Gastroesophageal sphincter (tissue), 4 donors: ENCODE data around the gene SLC6A12. TPM values are rescaled to one million over a fixed set of nuclear protein-coding genes. Genes with fewer than 3 reads are reported as not detected.

Experiments
- ATAC-seq: fragments of 150-250 bp; one replicate; pipeline ENCODE4 v1.9.1; 2016; ENCODE audit warnings: mild to moderate bottlenecking, moderate library complexity
- H3K27ac ChIP-seq, 4 donors: fragments of 200-600 bp; sonication (generic) in 3 of 4; 1 replicate in 3 of 4; 2 replicates in 1 of 4; pipeline ENCODE4 v1.5.1; 2016 to 2019
- H3K27me3 ChIP-seq: fragments of 200-600 bp; sonication (generic); one replicate; pipeline ENCODE4 v1.5.1; 2019
- H3K36me3 ChIP-seq, 2 donors: fragments of 200-600 bp; sonication (generic); one replicate each; pipeline ENCODE4 v1.5.1; 2019; ENCODE audit warnings: control low read depth in 1 of 2
- H3K4me1 ChIP-seq, 3 donors: fragments of 200-600 bp; sonication (generic); 1 replicate in 2 of 3; 2 replicates in 1 of 3; pipeline ENCODE4 v1.5.1; 2016 to 2019; ENCODE audit warnings: control low read depth in 2 of 3
- H3K4me3 ChIP-seq, 2 donors: fragments of 200-600 bp; sonication (generic); one replicate each; pipeline ENCODE4 v1.5.1; 2019; ENCODE audit warnings: mild to moderate bottlenecking in 1 of 2, moderate library complexity in 1 of 2
- H3K9me3 ChIP-seq, 3 donors: fragments of 200-600 bp; sonication (generic); one replicate each; pipeline ENCODE4 v1.5.1; 2017 to 2019; ENCODE audit warnings: control low read depth in 2 of 3
- EP300 ChIP-seq: sonication (generic); formaldehyde crosslinking; IDR thresholded peaks from one replicate; pipeline ENCODE4 v1.6.1; 2017; ENCODE audit warnings: antibody characterized with exemption, mild to moderate bottlenecking
- POLR2A ChIP-seq, 2 donors: fragments of 450-650 bp; IDR thresholded peaks; one replicate each; pipeline ENCODE4 v1.6.1; 2017; ENCODE audit warnings: antibody characterized with exemption in 2 of 2, mild to moderate bottlenecking in 2 of 2, moderate library complexity in 1 of 2
- POLR2AphosphoS5 ChIP-seq: sonication (generic); formaldehyde crosslinking; IDR thresholded peaks from one replicate; pipeline ENCODE4 v1.6.1; 2017; ENCODE audit warnings: antibody characterized with exemption
- WGBS, 2 donors: methylation state at CpG; one replicate each; pipeline ENCODE4 v1.1.5; 2018; ENCODE audit warnings: low coverage in 1 of 2; 5-methylcytosine and 5-hydroxymethylcytosine counted together
- total RNA-seq, 4 donors: library from RNA; depleted of rRNA; stranded (reverse); fragments of >200 nt; gene quantifications; one replicate each; pipeline ENCODE4 v1.1.0, GENCODE V29; 2016
- TF ChIP-seq, protein P1 (sequence below), 4 experiments: fragments of 200-600 bp in 2 of 4; fragments of 450-650 bp in 2 of 4; sonication (generic) in 1 of 4; IDR thresholded peaks; one replicate each; pipeline ENCODE4 v1.5.1; 2017 to 2019; ENCODE audit warnings: antibody characterized with exemption in 4 of 4, mild to moderate bottlenecking in 2 of 4, moderate library complexity in 2 of 4

SLC6A12 gene
- total RNA-seq, 4 donors from 2014 or later = 11.3 TPM; not detected in 3

DNA sequence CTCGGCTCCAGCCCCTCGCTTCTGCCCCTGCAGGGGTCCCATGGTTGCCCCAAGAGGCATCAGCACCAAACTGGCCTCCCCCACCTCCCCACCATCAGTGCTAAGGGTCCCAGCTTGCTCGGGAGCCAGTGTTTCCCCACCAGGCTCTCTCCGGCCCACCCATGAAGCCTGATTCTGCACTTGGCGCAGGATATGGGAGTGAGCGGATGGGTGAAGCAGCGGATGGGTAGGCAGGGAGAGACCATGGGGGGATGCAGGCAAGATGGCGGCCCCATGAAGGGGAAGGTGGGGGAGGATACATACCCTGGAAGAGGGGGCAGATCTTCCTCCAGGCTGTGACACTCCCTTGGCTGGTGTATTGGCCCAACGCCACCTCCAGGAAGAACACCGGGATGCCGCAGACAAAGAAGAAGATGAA lies 9.7 kb downstream of the SLC6A12 start:
- TF ChIP-seq POLR2AphosphoS5 (no peak), EP300 (no peak), POLR2A (IDR thresholded peaks at IDR 0.05) (no peak)
- TF ChIP-seq, protein P1, sequence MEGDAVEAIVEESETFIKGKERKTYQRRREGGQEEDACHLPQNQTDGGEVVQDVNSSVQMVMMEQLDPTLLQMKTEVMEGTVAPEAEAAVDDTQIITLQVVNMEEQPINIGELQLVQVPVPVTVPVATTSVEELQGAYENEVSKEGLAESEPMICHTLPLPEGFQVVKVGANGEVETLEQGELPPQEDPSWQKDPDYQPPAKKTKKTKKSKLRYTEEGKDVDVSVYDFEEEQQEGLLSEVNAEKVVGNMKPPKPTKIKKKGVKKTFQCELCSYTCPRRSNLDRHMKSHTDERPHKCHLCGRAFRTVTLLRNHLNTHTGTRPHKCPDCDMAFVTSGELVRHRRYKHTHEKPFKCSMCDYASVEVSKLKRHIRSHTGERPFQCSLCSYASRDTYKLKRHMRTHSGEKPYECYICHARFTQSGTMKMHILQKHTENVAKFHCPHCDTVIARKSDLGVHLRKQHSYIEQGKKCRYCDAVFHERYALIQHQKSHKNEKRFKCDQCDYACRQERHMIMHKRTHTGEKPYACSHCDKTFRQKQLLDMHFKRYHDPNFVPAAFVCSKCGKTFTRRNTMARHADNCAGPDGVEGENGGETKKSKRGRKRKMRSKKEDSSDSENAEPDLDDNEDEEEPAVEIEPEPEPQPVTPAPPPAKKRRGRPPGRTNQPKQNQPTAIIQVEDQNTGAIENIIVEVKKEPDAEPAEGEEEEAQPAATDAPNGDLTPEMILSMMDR (IDR thresholded peaks at IDR 0.05) = no peak
- ATAC-seq = no peak
- Histone ChIP-seq H3K4me3 (peak overlapping the region in 1 of 2 donors; percentile 58), H3K9me3 (no peaks in the 10 kb centered on the region), H3K27ac (no peak overlapping the region), H3K4me1 (peaks cover 0 to 14% (median 4%) of the 10 kb centered on the region in 3 donors), H3K36me3 (no peaks in the 10 kb centered on the region), H3K27me3 (peaks cover 85% of the 10 kb centered on the region)
- 63 to 96% methylated on average over 5 to 7 of the region's 11 CpGs for WGBS, 2 donors

DNA sequence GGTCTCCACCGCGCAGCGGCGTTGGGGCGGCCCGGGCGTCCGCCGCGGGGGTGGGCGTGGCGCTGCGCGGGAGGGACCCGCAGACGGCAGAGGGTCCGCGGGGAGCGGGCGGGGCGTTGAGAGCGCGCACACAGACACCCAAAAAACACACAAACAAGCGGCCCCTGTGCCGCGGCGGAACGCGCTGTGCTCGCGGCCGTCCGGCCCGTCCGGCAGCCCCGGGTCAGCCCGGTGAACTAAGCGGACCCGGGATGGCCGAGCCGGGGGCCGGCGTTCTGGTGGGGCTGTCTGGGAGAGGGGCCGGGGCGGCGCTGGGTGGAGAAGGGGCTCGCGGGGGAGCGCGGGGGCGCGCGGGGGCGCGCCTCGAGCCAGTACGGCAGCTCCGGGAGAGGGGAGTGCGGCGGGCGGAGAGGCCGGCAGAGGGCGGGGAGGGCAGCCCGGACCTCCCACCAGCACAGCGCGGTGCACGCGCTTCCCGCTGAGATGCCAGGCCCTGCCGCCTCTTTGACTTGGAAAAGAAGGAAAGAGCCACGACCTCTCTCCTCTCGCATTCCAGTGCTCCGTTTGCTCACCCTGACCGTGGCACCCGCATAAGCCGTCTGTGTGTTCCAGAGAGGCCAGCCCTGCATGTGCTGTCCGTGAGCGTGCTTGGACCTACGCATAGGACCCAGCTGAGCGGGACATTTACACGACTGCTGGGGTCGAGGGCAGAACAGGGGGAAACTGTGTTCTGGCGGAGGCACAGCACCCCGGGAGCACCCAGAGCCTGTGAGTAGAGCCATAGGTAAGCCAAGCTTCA lies 10.3 kb downstream of the SLC6A12 start:
- Histone ChIP-seq H3K27me3 (peaks cover 84% of the 10 kb centered on the region), H3K4me1 (peaks cover 0 to 14% (median 4%) of the 10 kb centered on the region in 3 donors), H3K4me3 (peak overlapping the region; percentile 30 to 58), H3K36me3 (no peaks in the 10 kb centered on the region), H3K27ac (no peak overlapping the region), H3K9me3 (no peaks in the 10 kb centered on the region)
- ATAC-seq = peak; percentile 62
- TF ChIP-seq, protein P1 (IDR thresholded peaks at IDR 0.05) = peak in 2 of 4 experiments; percentile 8 to 28
- no peak for TF ChIP-seq EP300
- no CpG with 5 or more reads among the region's 84 CpGs for WGBS, 2 donors

DNA sequence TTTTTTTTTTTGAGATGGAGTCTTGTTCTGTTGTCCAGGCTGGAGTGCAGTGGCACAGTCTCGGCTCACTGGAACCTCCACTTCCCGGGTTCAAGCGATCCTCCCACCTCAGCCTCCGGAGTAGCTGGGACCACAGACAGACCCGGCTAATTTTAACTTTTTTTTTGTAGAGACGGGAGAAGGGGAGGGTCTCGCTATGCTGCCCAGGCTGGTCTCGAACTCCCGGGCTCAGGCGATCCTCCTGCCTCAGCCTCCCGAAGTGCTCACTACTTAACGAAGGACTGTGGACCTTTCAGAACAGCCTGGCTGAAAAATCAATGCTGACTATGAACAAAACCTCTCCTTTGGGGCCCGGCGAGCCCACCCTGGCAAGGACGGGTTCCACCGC lies 10.9 kb downstream of the SLC6A12 start:
- peaks cover 86% of the 10 kb centered on the region for H3K27me3 ChIP-seq
- H3K4me1 ChIP-seq = peaks cover 0 to 14% (median 4%) of the 10 kb centered on the region in 3 donors
- no peaks in the 10 kb centered on the region for H3K36me3 ChIP-seq
- TF ChIP-seq POLR2AphosphoS5 (no peak), EP300 (no peak), POLR2A (IDR thresholded peaks at IDR 0.05) (no peak)
- TF ChIP-seq, protein P1 (IDR thresholded peaks at IDR 0.05) = no peak
- no peak for ATAC-seq
- H3K27ac ChIP-seq = no peak overlapping the region
- WGBS, 2 donors = 90% methylated on average over 2 of the region's 16 CpGs; no CpG with 5 or more reads in 1 of the 2 donors
- no peaks in the 10 kb centered on the region for H3K9me3 ChIP-seq
- peak overlapping the region; percentile 30 to 58 for H3K4me3 ChIP-seq

DNA sequence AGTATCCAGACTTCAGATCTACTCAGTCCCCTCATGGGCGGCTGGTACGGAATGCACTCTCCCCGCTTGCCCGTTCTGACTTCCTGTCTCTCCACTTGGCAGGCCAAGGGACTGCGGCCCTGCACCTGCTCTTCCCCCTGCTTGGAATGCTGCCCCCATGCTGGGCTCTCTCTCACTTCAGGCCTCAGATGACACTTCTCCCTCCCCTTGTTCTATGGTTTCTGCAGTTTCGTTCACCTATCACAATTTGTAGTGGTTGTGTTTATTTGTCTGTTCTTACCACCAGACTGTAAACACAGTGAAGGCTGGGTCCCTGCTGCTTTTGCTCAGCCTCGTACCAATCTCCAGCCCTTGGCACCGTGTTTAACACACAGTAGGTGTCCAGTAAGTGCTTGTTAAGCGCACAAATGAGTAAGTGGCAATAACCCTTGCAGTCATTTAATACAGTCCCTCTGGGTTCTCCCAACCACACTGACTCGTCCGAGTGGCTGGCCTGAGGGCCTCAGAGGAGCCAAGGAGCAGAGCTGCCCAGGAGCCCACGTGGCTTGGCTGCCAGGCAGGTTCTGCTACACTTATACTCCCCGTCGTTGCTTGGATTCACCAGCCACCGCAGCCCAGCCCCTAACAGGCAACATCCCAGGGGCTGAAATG lies 11.8 kb downstream of the SLC6A12 start:
- Histone ChIP-seq H3K36me3 (no peaks in the 10 kb centered on the region), H3K27ac (no peak overlapping the region), H3K27me3 (peaks cover 86% of the 10 kb centered on the region), H3K4me3 (no peak overlapping the region), H3K9me3 (no peaks in the 10 kb centered on the region), H3K4me1 (peaks cover 0 to 14% (median 4%) of the 10 kb centered on the region in 3 donors)
- no peak for ATAC-seq
- TF ChIP-seq, protein P1 (IDR thresholded peaks at IDR 0.05) = no peak
- TF ChIP-seq EP300 (no peak), POLR2A (IDR thresholded peaks at IDR 0.05) (no peak), POLR2AphosphoS5 (no peak)
- WGBS, 2 donors = 57 to 68% methylated on average over 8 to 11 of the region's 15 CpGs
